ENCODE measurements around the gene SEC22C. TPM values are rescaled to one million over a fixed set of nuclear protein-coding genes. Genes with fewer than 3 reads are reported as not detected.

The SEC22C gene
- total RNA-seq, 4 donors from 2014 or later: 22.4 to 44.4 (median 28.5) TPM

GRCh38 chr3:42547401-42547945 is 34.3 kb downstream of the SEC22C start:
- TF ChIP-seq CTCF (IDR thresholded peaks at IDR 0.05) (peak; percentile 91 to 93), POLR2A (IDR thresholded peaks at IDR 0.05) (no peak), POLR2AphosphoS5 (IDR thresholded peaks at IDR 0.05) (no peak)
- peaks cover 21% of the 10 kb centered on the region for H3K4me1 ChIP-seq

GRCh38 chr3:42546691-42547213 is 35.0 kb downstream of the SEC22C start:
- 74% methylated on average over 3 of the region's 3 CpGs for WGBS
- Histone ChIP-seq H3K27ac (peak overlapping the region; percentile 14), H3K4me3 (no peak overlapping the region)

More at GRCh38 chr3:42547401-42547945, 34.3 kb downstream of the SEC22C start:
- Histone ChIP-seq H3K36me3 (peaks cover 28% of the 10 kb centered on the region), H3K27ac (no peak overlapping the region), H3K27me3 (no peaks in the 10 kb centered on the region), H3K4me3 (no peak overlapping the region), H3K9me3 (no peaks in the 10 kb centered on the region)
- WGBS: 42% methylated on average over 5 of the region's 7 CpGs
- DNase-seq (ENCODE audit: low spot score in 2 of 2): peak; percentile 80 to 88

GRCh38 chr3:42545284-42545900 is 36.4 kb downstream of the SEC22C start:
- H3K27me3 ChIP-seq: no peaks in the 10 kb centered on the region
- no peak for DNase-seq (ENCODE audit: low spot score in 2 of 2)
- H3K9me3 ChIP-seq: no peaks in the 10 kb centered on the region
- H3K36me3 ChIP-seq: peaks cover 14% of the 10 kb centered on the region
- WGBS: 71% methylated on average over 4 of the region's 5 CpGs
- TF ChIP-seq POLR2A (IDR thresholded peaks at IDR 0.05) (no peak), POLR2AphosphoS5 (IDR thresholded peaks at IDR 0.05) (no peak), EP300 (IDR thresholded peaks at IDR 0.05) (no peak)
- no peak overlapping the region for H3K4me3 ChIP-seq
- peaks cover 26% of the 10 kb centered on the region for H3K4me1 ChIP-seq
- H3K27ac ChIP-seq: peak overlapping the region; percentile 65

More at GRCh38 chr3:42546691-42547213, 35.0 kb downstream of the SEC22C start:
- Histone ChIP-seq H3K4me1 (peaks cover 21% of the 10 kb centered on the region), H3K9me3 (no peaks in the 10 kb centered on the region), H3K27me3 (no peaks in the 10 kb centered on the region), H3K36me3 (peaks cover 22% of the 10 kb centered on the region)
- TF ChIP-seq EP300 (IDR thresholded peaks at IDR 0.05): no peak
- peak in 1 of 2 donors; percentile 54 for DNase-seq (ENCODE audit: low spot score in 2 of 2)

GRCh38 chr3:42544492-42545283 is 37.1 kb downstream of the SEC22C start:
- TF ChIP-seq POLR2AphosphoS5 (IDR thresholded peaks at IDR 0.05): no peak
- TF ChIP-seq POLR2A (IDR thresholded peaks at IDR 0.05): no peak
- no peak for TF ChIP-seq EP300 (IDR thresholded peaks at IDR 0.05)
- TF ChIP-seq CTCF (IDR thresholded peaks at IDR 0.05): no peak
- Histone ChIP-seq H3K36me3 (peaks cover 6% of the 10 kb centered on the region), H3K4me3 (no peak overlapping the region), H3K4me1 (peaks cover 32% of the 10 kb centered on the region), H3K27ac (peak overlapping the region; percentile 65), H3K27me3 (no peaks in the 10 kb centered on the region), H3K9me3 (no peaks in the 10 kb centered on the region)
- DNase-seq (ENCODE audit: low spot score in 2 of 2): no peak
- WGBS: 45% methylated on average over 4 of the region's 12 CpGs

- H3K9me3 ChIP-seq: no peaks in the 10 kb centered on the region
- 82% methylated on average over 2 of the region's 3 CpGs for WGBS
- H3K36me3 ChIP-seq: no peaks in the 10 kb centered on the region
- peaks cover 24% of the 10 kb centered on the region for H3K4me1 ChIP-seq
- no peak overlapping the region for H3K4me3 ChIP-seq
- H3K27me3 ChIP-seq: no peaks in the 10 kb centered on the region
- H3K27ac ChIP-seq: no peak overlapping the region
- DNase-seq (ENCODE audit: low spot score in 2 of 2): no peak
- TF ChIP-seq CTCF (IDR thresholded peaks at IDR 0.05) (no peak), EP300 (IDR thresholded peaks at IDR 0.05) (no peak), POLR2A (IDR thresholded peaks at IDR 0.05) (no peak), POLR2AphosphoS5 (IDR thresholded peaks at IDR 0.05) (no peak)
These were observed 40.7 kb downstream of the SEC22C start for GRCh38 chr3:42541079-42541478.

All from suprapubic skin (tissue), 4 donors.